HG03342 (cell line): ENCODE data around the gene RAB39B.

ENCODE experiments used
- ATAC-seq: cut with Tn5 transposase; IDR thresholded peaks from one replicate; pipeline ENCODE4 v1.9.1; 2021; ENCODE audit warnings: mild to moderate bottlenecking, moderate library complexity; ENCODE audit not compliant: unreplicated experiment

Gene RAB39B

DNA sequence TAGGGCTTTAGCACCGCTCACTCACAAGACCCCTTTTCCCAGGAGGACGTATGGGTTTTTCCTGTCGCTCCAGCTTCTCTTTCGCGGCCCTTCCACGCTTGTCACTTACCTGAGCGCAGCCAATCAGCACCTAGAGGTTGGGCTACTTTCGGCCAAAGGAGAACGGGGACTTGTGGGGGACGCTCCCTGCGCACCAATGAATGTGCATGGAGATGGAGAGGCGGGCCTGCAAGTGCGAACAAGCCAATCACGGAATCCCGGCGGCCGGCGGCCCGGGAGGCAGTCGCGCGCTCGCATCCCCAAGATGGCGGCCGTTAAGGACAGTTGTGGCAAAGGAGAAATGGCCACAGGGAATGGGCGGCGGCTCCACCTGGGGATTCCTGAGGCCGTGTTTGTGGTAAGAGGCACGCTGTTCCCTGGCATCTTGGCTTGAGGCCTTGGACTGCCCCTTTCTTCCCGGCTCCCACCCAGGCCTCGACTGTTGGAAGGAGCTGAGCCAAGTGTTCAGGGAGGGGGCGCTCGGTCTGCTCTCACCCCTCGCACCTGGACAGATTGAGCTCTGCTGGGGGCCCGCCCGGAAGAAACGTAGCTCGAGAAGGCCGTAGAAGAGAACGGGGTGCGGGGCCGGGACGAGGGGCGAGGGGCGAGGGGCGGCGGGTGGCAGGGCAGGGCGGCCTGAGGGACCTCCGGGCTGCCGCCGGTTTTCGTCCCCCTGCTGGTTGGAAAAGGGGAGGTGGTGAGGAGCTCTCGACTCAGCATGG is 47.9 kb downstream of the RAB39B start, which contains the start of gene VBP1:
VBP1 (plus strand) TSS at position 282 of the 761 bp plus-strand sequence; CDS start at position 305, 23 bp downstream.
- ATAC-seq = peak; percentile 97

- ATAC-seq = peak; percentile 36
Measured at GRCh38 chrX:155215443-155216178, 48.7 kb downstream of the RAB39B start.

DNA sequence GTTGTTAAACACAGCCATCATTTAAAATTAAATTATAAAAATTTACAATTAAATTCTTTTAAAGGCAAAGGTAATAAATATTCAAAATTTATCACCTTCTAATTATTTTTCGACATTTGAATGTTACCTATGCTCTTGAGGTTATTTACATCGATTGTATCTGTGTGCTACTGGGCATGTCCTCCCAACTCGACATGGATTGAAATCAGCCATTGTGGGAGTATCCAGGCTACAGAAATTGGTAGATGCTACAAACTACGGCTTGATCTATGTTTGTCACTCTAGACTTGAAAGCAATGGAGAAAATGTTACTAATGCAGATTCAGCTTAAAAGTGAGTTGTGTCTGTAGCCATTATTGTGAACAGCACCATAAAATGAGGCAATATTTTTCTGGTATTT is 50.6 kb downstream of the RAB39B start:
- ATAC-seq = no peak

GRCh38 chrX:155211208-155211607 is 53.1 kb downstream of the RAB39B start:
- ATAC-seq = no peak
